ENCODE measurements around the gene RNF10.
"Not testable (repeated sequence)": the region's sequence is repeated elsewhere in the genome, so short reads cannot be mapped to it uniquely, and the experiment has no call there.

Gene RNF10

DNA sequence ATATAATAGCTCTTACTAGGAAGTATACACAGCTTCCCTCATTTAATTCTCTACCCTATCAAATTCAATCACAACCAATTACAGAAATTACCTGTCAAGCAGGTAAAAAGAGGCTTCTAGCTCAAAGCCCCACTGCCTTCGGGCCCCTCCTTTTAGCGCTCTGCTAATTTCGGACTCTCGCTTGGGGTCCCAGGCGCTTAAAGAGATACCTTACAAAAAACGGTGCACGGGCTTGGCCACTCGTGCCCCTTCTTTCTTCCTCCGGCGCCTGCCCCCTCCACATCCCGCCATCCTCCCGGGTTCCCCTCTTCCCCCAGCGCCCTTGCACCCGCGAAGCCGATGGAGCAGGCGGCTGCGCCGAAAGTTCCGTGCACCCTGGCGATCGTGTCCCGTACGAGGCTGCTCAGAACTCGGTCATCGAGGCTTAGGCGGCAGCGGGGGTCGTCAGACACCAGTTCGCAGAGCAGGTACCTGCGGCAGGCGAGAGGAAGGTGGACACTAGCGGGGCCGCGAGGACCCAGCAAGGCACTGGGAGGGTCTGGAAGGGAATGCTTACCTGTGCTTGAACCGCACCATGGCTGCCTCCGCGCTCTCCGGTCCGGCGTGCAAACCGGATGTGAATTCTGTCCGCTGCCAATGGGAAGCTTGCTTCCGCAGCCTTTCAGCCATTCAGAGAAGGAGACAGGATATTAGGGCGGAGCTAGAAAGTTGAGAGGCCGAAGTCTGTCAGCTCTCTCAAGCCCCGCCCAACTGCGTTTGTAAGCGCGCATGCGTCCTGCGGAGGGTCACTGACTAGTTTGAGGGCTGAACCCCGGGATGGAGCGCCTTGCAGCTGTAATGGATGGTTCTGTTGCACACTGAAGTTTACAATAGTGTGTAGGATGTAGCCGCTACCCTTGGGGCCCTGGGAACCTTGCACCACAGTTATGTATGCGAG, 46.9 kb downstream of the RNF10 start, which contains the start of gene POP5:
TSS of gene POP5 (minus strand) at position 616 of the 937 bp plus-strand sequence. CDS start at position 576, 40 bp downstream.
- peak; percentile 99 for DNase-seq (ENCODE audit: low spot score)

DNA sequence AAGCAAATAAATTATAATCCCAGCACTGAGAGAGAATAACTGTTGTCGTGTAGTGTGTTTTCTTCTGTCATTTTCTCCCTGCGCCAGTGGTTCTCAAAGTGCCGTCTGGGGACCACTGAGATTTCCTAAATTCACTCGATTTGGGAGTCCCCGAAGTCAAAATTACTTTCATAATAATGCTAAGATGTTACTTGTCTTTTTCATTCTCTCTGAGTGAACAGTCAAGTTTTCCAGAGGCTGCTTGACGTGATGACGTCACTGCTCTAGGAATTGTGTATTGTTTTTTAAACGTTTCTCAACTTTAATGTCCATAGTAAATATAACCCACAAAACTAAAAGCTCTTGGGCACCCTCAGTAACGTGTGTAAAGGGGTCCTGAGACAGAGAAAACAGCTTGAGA, 47.8 kb downstream of the RNF10 start:
- no peak for DNase-seq (ENCODE audit: low spot score)

GRCh38 chr12:120583478-120584030, 49.4 kb downstream of the RNF10 start:
- peak; percentile 83 for DNase-seq (ENCODE audit: low spot score)

DNA sequence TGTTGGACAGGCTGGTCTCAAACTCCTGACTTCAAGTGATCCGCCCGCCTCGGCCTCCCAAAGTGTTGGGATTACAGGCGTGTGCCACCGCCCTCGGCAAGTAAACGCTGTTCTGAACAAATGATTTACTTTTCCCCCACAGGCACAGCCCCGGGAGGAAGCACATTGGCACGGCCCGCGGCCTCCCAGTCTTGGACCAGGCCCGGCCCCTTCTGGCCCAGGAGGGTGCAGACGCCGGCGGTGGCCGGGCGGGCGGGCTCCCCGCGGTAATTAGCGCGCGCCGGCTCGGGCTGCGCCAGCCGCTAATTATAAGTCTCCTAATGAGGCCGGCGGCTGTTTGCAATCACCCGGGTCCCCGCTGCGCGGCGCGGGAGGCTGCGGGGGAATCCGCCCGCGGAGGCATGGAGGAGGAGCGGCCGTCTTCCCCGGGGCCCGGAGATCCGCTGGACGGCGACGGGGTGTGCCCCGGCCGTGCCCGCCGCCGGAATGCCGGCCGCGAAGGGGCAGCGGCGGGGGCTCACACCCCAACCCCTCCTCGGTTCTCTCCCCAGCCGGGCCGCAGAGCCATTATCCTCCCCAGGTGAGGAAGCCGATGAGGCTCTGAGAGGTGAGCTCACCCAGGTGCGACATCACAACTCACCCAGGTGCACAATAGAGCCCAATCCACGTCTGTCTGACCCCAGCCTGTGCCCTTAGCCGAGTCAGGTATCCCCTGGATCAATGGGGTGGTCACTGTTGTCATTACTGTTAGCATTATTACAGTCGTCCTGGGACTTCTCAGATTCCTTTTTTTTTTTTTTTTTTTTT, 50.4 kb downstream of the RNF10 start:
- DNase-seq (ENCODE audit: low spot score): peak; percentile 35

DNA sequence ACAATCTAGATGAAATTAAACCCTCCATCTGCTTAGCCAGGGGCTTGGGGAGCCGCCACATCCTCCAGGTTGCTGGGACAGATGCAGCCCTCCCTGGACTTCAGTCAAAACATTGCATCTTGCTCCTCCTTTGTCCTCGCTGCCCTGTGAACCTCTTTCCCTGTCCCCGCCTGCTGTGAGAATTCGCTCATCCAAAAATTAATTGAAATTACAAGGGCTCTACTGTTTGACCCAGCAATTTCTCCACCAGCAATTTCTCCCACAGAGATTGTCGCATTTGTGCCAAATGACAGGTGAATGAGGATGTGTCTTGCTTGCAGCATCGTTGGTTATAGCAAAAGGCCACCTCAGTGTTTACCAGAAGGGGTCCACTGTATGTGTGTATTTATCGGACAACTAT, 52.0 kb downstream of the RNF10 start:
- DNase-seq (ENCODE audit: low spot score): no peak

- DNase-seq (ENCODE audit: low spot score): no peak
Observed at GRCh38 chr12:120586860-120587259, 52.7 kb downstream of the RNF10 start.

DNA sequence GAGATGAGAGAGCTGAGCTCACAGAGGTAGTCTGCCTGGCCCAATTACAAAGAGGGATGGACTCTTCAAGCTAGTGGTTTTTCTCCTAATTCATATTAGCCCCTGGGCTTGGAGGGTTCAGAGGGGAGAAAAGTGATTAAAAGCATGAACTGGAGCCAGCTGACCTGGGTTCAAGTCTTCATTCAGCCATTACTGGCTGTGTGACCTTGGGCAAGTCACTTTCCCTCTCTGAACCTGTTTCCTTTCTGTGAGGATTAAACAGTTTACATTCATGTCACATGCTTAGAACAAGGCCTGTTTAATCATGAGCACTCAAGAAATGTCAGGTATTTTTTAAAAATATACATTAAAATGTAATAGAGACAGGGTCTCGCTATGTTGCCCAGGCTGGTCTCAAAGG, 54.2 kb downstream of the RNF10 start:
- DNase-seq (ENCODE audit: low spot score): no peak

DNA sequence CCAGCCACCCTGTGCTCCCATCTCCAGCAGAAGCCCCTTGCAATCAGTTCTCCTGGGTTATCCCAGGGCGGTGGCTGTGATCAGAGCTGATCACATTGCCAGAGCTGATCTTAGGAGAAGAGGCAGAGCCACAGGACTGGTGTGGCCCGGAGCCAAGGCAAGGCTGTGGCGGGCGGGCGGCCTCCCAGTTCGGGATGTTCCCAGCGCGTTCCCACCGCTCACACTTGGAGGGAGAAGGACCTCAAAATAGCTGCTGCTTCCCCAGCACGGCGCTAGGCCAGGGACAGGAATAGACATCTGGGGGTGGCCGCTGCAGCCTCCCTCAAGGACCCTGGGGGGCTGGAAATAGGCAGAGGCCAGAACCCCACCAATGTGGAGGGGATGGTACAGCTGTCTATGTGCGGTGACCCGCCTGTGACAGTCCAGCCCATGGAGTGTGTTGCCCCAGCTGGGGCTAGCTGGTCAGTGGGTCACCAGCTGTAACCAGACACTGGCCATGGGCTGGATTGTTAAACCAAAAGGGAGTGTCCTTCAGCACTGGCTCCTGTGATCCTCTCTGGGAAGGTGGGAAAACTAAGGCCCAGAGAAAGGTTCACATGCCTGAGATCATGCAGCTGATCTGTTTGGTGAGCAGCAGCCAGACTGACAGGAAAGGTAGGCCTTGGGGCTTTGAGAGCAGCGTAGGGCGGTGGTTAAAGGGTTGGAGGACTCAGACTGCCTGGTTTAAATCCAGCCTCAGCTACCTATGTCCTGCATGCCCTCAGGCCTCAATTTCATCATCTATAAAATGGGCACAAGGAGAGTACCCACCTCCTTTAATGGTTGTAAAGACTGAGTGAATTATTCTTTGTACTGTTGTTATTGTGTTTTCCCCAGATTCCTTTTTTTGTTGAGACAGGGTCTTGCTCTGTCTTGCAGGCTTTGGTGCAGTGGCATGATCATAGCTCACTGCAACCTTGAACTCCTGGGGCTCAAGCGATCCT, 55.1 kb downstream of the RNF10 start:
- peak; percentile 69 for DNase-seq (ENCODE audit: low spot score)

- no peak for DNase-seq (ENCODE audit: low spot score)
Observed at GRCh38 chr12:120590741-120591407, 56.7 kb downstream of the RNF10 start.

DNA sequence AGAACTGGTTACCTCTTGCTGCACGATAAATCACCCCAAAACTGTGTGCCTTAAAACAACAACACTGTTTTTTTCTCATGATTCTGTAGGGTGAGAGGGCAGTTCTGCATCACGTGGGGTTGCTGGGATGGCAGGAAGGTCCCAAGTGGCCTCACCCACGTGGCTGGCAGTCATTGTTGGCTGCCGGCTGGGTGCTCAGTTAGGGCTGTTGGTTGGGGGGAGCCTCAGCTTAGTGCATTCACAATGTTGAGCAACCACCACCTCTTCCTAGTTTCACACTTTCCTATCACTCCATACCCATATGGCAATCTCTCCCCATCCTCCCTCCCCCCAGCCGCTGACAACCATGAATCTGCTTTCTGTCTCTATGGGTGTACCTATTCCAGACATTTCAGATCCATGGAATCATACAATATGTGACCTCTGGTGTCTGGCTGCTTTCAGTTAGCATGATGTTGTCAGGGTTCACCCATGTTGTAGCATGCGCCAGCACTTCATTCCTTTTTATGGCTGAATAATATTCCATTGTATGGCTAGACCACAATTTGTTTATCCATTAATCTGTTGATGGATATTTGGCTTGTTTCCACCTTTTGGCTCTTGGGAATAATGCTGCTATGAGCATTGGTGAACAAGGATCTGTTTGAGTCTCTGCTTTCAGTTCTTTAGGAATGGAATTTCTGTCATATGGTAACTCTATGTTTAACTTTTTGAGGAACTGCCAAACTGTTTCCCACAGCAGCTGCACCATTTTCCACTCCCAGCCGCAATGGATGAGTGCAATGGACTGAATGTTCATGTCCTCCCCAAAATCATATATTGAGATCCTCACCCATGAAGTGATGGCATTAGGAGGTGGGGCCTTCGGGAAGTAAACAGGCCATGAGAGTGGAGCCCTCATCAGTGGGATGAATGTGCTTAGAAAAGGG, 58.2 kb downstream of the RNF10 start:
- no peak for DNase-seq (ENCODE audit: low spot score)

GRCh38 chr12:120596901-120597300, 62.7 kb downstream of the RNF10 start:
- no peak for DNase-seq (ENCODE audit: low spot score)

GRCh38 chr12:120597861-120598260, 63.7 kb downstream of the RNF10 start:
- no peak for DNase-seq (ENCODE audit: low spot score)

DNA sequence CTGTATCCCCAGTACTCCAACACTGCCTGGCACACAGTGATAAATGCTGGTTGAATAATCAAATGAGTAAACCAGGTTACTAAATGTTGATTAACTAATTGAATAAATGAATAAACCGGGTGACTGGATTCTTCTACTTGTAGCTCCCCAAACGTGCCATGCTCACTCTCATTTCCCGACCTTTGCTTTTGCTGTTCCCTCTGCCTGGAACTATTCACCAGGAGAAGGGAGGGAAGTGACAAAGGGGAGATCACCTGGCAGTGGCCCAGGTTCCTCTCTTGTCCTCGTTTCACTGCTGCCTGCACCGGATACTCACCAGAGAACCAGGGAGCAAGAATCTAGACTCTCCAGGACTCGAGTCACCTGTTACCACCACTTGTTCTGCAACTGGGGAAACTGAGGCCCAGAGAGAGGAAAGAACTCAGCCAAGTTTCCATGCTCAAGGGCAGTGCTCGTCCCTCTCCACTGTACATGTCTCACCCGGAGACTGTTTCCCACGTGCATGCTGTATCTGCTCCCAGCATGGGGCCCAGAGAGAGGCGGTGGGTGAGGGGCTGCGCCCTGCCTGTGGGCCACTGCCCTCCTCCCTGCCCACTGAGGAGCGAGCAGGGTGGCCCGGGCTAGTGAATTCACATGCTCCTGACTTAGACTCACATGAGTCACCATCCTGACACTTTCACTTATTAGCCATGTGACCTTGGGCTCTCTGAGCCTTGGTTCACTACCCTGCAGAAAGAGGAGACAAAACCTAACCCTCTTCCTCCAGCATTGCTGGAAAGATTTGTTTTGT, 64.7 kb downstream of the RNF10 start:
- no peak for DNase-seq (ENCODE audit: low spot score)

GRCh38 chr12:120599672-120600552, 65.8 kb downstream of the RNF10 start:
- DNase-seq (ENCODE audit: low spot score): no peak

DNA sequence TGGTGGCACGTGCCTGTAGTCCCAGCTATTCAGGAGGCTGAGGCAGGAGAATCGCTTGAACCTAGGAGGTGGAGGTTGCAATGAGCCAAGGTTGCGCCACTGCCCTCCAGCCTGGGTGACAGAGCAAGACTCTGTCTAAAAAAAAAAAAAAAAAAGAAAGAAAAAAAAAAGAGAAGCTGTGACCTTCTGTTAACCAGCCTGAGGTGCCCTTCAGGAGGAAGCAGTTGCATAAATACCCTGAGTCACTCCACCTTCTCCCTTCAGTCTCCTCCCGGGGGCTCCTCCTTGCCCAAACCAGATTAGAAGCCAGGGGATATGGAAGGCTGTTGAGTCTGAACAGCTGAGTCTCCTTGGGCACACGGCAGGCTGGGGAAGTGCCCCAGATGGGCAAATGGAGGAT, 68.3 kb downstream of the RNF10 start:
- not testable (repeated sequence) for DNase-seq (ENCODE audit: low spot score)

DNA sequence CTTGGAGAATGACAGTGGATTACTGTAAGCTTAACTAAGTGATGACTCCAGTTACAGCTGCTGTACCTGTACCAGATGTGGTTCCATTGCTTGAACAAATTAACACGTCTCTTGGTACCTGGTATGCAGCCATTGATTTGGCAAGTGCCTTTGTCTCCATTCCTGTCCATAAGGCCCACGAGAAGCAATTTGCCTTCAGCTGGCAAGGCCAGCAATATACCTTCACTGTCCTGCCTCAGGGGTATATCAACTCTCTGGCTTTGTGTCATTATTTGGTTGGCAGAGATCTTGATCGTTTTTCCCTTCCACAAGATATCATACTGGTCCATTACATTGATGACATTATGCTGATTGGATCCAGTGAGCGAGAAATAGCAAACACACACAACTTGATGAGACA, 76.4 kb downstream of the RNF10 start:
- DNase-seq (ENCODE audit: low spot score): no peak

- not testable (repeated sequence) for DNase-seq (ENCODE audit: low spot score)
Observed at GRCh38 chr12:120611534-120611933, 77.4 kb downstream of the RNF10 start.

DNA sequence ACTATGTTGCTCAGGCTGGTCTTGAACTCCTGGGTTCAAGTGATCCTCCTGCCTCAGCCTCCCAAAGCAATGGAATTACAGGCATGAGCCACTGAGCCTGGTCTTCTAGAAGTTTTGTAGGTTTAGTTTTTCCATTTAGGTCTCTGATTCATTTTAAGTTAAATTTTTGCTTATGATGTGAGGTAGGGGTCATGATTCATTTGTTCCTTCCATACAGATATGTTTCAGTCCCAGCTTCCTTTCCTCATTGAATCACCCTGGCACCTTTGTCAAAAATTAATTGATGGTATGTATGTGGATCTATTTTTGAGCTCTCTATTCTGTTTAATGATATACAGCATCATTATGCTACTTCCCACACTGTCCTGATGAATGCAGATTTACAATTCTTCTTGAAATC, 80.7 kb downstream of the RNF10 start:
- no peak for DNase-seq (ENCODE audit: low spot score)
